DMS 273 treated with DMSO at 0.1 percent for 48 hours (cell line): ENCODE results near the gene ARHGAP24.

Source experiments
- DNase-seq: peaks from one replicate; lab custom pipeline; 2025; lab: John Stamatoyannopoulos, UW

The ARHGAP24 gene

DNA sequence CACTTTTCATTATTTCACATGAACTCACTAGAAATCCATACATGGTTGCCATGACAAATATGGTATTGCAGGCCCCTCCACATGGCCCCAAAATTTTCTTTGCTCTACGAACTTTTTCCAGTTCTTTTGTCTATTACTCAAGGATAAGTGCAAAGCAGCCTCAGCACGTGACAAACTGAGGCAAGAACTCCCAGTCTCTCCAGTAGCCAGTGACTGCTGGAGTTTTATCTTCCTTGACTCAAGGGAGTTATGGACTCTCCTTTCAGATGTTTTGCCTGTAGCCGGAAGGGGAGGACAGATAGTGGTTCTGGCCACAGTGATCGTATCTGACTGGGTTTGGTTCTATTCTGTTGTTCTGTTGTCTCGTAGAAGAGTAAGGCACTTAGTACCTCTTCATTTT, 105.5 kb downstream of the ARHGAP24 start:
- no peak for DNase-seq

DNA sequence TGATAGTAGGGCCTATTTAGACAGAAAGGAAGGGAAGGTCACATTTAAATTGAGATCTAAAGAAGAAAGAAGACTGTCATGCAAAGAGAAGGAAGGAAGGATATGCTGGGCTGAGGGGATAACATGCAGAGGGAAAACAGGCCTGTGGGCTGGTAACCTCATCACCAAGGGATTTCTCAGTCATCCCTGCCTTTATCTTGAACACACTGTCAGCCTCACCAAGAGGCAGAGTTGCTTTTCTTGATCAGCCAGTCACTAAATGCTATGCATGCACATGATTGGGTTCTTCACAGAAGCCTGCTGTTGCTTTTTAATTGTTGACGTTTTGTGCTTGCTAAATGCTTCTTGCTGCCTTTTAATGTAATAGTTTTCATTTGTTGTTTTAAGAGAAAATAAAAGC, 113.0 kb downstream of the ARHGAP24 start:
- no peak for DNase-seq

DNA sequence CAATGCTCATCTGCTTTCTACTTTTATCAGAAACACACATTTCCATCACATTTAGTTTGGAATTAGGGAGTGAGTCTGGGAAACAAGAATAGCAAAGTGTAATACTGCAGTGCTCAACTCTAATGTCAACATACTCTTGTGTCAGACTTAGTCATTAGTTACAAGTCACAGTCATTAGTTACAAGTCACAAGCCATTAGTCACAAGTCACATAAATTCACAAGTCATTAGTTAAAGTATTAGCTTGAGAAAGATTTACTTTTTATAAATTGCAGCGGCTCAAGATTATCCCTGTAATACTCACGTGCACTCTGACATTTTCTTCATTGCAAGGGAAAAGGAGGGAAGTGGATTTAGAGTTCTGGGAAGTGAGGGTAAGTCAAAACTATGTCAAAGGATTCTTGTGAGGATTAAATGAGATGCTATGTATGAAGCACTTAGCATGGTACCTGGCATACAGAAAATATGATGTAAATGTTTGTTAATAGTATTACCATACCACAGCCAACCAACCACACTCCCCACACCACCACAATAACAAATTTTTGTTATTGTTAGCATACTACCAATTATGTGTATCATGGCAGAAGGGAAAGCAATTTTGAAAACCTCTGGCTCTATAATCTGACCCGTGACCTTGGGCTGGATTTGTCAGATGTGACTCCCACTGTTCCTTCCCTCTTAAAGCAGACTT, 116.6 kb downstream of the ARHGAP24 start:
- DNase-seq, result no peak

DNA sequence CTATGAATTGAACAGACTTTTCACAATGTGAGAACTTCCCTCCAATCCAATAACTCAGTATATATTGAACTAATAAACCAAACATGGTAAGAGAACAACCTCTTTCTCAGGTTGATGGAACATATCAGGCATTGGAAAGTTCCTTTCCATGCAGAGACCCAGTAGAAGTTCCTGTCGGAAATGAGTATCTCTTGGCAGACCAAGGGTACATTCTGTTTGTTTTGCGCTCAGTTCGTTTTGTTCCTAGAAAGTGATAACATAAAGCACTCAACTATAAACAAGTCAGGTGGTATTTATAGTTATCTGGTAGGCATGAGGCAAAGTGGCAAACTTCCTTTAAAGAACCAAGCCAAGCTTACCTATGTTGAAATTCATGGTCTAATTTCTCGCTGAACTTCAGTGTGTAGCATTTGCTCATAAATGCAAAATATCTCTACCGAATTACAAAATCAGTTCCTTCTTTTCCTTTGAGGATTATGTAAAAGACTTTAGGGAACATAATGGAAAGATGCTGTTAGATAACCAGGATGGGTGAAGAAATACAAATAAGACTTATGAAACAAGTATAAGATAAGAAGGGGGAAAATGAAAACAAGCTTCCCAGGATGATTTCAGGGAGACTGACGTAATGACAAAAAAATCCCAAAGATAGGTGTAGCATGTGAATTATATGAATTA, 120.3 kb downstream of the ARHGAP24 start:
- DNase-seq, result no peak

DNA sequence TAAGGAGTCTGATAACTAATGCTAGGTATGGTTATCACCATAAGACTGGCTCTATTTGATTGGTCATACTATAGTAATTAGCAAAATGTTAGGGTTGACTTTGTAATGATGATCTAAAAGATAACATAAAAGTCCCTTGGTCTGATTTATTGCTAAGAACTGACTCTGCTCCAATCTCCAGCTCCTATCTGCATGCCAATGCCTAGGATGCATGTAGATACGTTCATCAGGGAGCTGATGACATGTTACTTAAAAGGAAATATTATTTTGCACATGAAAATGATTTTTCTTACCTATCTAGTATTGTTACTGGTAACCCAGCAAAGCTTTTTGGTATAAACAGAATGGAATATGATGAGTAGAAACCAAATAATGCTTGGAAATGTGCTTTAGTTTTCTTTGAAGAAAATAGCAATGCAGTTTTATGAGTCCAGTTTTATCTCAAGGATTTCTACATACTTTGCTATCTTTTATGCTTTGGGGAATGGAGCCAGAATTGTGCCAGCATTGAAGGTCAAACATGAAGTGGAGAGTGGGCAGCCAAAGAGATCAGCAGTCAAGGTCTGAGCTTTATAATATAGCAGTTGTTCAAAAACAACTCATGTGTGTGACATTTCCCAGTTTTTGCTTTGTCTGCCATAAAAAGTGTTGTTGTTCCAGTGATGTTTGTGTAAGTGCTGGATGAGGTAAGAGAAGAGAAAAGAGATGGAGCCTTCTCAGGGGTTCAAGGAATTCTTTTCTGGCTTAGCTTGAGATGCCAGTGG, 121.0 kb downstream of the ARHGAP24 start:
- no peak for DNase-seq

DNA sequence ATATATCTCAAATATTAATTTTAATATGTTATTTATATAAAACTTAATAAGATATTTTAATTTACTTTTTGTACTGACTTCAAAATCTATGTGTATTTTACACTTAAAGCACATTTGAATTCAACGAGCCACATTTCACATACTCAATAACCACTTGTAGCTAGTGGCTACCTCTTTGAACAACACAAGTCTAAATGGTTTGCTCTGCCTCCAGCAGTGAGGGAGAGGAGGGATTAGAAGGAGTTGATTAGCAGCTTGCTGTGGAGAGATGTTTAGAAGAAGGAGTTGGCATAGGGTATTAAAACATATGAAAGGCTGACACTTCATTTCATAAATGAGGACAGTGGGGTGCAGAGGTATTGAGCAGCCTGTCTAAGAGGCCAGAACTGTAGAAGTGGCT, 124.0 kb downstream of the ARHGAP24 start:
- DNase-seq, result no peak

DNA sequence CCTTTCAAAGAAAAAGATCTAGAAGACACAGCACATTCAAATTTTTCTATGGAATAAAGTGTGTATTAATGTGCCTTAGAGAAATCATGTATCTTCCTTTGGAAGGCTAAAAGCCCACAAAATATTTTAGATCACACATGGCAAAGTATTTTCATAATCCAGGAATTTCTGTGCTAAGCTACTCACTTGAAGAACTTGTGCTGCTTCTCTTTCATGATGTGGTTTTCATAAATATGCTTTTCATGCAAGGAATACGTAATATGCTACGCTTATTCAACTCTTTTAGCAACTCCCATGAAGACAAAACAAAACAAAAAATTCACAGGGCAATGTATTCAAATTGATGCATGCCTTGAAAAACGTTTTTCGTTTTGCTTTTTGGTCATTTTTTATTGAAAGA, 125.6 kb downstream of the ARHGAP24 start:
- no peak for DNase-seq

DNA sequence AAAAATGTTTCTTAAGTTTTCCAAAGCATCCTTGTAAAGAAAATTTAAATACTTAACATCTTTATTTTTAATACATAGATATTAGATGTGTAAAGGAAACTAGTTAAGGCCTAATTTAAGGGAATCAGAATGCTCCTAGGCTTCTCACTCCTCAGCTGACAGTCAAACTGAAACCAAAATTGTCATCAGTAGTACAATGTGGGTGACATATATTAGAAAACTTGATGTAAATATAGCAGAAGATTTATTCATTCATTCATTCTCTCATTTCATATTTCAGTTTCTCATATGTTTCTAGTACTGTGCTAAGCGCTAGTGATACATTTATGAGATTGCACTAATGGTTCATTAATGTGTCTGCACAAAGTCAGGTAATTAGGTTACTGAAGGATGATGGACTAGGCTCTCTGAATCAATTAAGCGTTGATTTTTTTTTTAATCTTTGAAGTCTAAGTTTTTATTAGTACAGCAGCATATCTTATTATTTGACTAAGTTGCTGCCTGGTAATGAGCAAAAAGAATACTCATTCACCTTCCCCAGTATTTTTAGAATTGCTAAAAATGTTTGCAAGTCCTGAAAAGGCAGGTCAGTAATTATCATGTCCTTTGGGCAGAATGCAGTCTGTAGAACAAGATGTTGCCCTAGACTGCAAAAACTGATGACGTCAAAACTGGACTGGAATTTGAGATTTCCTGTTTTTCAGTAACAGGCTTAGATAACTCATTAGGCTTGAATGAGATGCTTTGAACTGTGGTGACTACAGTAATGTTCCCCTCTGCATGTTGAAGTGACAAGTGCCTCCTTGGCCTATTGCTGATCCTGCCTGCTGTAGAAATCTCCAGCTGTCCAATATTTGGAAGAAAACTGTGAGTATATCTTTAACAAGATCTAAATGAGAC, 128.7 kb downstream of the ARHGAP24 start:
- no peak for DNase-seq

DNA sequence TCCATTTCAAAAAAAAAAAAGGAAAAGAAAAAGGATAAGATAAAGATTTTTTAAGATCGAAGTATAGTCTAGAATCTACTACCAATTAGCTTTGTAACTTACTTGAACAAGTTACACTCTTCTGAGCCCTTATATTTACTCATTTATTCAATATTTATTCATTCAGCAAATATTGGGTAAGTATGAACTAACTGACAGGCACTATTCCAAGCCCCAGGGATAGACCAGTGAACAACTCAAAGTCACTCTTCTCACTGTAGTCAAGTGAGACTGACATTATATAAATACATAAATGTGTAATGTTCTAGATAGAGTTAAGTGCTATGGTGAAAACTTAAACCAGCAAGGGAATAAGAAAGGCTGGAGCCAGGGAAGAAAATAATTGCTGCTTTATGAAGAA, 131.6 kb downstream of the ARHGAP24 start:
- DNase-seq, result no peak

DNA sequence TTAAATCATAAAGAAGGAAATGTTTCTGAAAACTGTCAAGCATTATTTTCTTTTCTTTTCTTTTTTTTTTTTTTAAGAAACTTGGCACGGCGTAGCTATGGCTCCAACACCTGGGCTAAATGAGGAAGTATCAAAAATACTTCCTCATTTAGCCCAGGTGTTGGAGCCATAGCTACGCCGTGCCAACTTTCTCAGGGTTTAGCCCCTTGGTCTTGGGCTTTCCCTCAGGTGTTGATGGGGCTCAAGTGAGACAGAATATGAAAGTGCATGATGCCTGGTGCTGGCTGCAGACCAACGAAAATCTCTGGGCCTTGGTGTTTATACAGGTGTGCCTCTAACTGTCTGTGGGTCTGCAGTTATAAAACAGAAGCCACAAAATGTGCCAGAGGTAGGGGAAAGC, 132.7 kb downstream of the ARHGAP24 start:
- no peak for DNase-seq

DNA sequence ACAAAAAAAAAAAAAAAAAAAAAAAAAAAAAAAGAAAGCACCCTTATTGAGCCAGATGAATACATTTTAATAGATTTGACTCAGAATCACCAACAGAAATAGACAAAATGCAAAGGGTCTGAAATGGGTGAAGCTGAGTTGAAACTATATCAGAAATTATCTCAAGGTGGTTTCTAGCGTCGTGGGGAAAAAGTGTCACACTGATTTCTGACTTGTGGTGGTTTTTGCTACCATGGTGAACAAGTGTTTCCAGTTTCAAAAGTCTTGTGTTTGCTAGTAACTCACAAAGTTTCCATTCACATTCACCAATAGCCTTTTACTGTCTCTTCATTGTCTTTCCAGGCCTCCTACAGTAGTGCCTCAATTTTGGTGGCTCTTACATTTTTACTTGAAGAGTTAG, 135.5 kb downstream of the ARHGAP24 start:
- no peak for DNase-seq

DNA sequence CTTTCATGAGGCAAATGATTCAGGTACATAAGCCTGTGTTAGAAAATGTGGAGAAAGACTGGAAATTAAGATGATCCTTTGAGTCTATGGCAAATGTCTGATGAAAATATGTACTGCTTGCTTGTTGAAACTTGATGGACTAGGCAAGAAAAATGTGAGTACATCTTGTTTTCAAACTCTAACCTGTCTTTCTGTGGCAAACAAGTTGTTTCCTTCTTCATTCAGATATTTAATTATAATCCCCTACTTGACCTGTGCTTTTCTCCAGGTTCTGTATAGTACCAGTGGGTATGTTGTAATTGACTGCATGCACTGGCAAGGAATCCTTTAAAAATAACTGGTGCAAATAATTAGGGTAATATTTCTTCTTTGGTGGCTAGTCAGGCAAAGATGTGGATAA, 136.7 kb downstream of the ARHGAP24 start:
- no peak for DNase-seq

DNA sequence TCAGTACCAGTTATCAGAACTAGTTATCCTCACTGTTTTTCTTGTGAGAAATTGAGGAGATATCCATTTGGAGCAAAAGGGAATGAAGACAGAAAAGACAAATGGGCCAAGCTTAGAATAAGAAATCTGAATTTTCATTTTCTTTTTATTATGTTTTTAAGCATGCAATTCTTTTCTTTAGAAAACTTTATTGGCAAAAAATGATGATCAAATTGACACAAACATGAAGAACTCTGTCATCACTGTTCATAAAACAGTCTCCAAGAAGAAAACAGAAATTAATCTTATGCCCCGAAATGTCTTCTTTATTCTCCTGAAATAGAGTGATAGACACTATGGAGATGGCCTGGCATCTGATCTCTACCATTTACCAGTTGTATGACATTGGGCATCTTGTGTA, 139.0 kb downstream of the ARHGAP24 start:
- no peak for DNase-seq

DNA sequence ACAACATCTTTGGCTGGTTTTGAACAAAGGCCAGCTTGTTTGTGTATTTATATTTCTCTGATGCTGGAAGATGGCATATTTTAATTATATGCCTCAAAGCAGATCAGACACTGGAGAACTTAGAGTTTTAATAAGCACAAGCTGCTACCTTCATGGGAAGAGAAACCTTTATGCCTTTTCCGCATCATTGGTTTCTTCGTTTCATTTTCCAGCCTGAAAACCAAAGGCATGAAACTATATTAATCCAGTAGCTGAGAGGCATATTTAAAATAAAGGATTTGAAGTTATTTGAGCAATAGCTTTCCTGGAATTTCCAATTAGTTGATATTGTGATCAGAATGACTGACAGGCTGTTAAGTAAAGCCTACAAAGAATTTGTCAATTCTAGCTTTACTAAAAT, 141.0 kb downstream of the ARHGAP24 start:
- DNase-seq, result no peak

DNA sequence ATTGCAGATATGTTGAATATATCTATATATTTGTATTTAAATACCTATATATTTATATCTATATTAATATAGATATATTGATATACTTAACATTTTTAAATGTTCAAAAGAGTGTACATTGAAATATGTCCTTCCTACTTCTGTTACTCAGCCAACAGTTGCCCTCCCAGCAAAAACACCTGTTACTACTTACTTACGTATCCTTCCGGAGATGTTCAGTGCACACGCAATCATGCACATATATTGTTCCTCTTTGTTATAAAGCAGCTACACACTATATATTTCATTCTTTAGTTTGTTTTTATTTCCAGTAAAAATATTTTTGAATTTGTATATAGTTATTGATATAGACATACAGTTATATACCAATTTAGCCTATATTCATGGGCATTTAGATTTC, 142.3 kb downstream of the ARHGAP24 start:
- no peak for DNase-seq

DNA sequence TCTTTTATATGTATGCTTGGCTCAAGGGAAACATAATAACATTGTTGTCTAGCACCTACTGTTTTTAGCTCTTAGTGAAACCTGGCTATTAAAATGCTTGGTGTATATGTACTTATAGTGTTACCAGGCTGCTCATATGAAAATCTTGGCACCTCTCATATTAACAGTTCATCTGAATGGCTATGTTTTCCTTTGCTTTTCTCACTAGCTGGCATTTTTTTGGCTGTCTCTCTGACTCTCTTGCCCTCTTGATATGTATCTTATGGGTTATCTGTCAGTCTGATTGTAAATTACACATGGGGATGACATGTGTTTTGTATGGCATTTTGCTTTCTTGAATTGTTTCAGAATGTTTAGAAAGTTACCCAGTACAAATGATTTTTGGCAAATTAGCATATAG, 158.0 kb downstream of the ARHGAP24 start:
- DNase-seq, result no peak

DNA sequence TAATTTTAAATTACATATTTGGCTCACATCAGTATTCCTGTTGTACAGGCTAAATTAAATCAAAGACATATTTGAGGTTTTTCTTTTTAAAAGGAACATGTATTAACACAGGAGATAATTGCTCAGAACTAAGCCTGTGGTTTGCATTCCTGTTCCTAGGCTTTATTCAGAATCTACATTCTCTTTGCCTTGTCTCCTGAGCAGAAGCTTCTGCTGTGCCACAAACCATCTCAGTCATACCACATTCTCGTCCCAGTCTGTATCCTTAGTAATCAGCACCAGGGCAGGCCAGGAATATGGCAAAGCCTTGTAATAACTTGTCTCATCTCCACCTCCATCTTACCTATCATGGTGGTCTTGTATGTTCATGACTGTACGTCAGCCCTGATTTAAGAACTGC, 162.8 kb downstream of the ARHGAP24 start:
- no peak for DNase-seq

DNA sequence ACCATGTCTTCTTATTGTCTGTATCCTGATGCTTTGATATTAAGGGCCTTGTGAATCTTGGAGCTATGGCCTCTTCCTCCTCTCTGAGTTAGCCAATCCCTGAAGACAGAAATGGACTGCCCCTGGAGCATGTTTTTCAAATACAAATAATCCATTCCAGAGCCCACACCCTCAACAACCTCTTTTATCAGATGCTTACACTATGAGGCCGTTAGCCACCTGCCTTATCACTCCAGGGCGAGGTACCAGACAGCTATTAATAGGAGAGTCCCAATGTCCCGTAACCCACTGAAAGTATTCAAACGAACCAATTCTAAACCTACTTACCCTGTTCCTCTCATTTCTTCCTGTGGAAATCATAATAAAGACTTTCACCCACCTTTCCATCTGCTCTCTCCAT, 165.0 kb downstream of the ARHGAP24 start:
- no peak for DNase-seq

DNA sequence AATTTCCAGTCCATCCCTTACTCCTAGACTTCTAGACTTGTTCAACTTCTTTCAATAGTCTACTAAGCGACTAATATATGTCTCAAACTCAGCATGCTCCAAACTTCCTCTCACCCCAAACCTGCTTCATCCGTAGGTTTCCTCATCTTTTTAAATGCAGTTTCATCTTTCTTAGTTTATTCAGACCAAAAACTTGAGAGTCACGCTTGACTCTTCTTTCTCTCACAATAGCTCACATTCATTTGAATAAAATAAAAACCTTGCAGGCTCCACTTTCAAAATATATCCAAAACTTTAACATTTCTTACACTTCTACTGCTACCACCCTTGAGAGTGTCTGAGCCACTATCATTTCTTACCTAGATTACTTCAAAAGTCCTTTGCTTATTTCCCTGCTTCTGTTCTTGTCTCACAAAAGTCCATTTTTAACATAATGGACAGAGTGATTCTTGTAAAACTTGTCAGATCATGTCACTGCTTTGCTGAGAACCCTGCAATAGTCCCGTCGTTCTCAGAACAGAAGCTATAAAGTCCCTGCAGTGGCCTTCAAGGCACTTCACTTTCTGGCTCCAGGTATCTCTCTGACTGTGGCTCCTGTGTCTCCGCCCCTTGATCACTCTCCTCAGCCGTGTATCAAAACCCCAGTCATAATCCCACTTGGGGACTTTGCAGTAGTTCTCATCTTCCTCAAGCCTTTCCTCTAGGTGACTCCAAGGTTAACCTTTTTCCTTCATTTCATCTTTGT, 167.6 kb downstream of the ARHGAP24 start:
- no peak for DNase-seq

DNA sequence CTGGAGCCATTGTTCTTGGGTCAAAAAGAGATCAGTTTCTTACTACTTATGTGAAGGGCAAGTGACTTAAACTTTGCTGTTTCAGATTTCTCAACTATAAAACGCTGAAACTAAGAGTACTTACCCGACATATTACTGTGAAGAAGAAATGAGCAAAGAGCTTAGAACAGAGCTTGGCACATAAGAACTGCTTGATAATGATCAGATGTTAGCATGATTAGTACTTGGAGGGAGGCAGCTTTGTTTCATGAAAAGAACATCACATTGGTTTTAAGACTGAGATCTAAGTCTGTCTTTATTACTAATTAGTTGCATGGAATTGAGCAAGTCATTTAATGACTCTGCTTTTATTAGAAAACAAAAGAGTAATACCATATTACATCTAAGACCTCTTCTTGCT, 169.1 kb downstream of the ARHGAP24 start:
- no peak for DNase-seq

DNA sequence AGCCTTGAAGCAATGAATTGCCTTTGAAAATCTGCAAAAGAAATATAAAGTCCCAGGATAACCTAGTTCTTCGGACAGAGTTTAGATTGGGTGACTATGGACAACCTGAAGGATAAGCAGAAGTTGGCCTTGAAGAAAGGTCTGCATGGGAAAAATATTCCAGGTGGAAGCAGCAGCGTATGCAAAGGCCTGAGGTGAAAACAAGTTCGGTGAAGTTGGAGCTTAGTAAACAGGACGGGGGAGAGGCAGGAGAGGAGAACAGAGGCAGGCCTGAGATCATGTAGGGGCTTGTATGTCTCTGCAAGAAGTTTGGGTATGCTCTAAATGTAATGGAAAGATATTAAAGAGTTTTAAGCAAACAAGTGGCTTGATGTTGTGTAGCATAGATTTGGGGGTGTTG, 176.0 kb downstream of the ARHGAP24 start:
- no peak for DNase-seq
